WTC11 (cell line): ENCODE measurements around the gene PCSK5.

ENCODE experiments used
- CREB1 ChIP-seq: sonication (generic); formaldehyde crosslinking; IDR thresholded peaks from 2 replicates; pipeline ENCODE4 v1.8.0; 2023; ENCODE audit warnings: mild to moderate bottlenecking, missing genetic modification reagents
- CTCF ChIP-seq: fragments of 200-600 bp; IDR thresholded peaks from 2 replicates; pipeline ENCODE4 v1.8.0; 2022; ENCODE audit warnings: antibody characterized with exemption
- E2F5 ChIP-seq: sonication (generic); formaldehyde crosslinking; IDR thresholded peaks from 2 replicates; pipeline ENCODE4 v1.8.1; 2022; ENCODE audit warnings: mild to moderate bottlenecking, moderate library complexity, missing genetic modification reagents
- ELF4 ChIP-seq: sonication (generic); formaldehyde crosslinking; IDR thresholded peaks from 2 replicates; pipeline ENCODE4 v1.8.1; 2022; ENCODE audit warnings: low read depth, mild to moderate bottlenecking, moderate library complexity, missing genetic modification reagents
- ESRRA ChIP-seq: sonication (generic); formaldehyde crosslinking; IDR thresholded peaks from 2 replicates; pipeline ENCODE4 v1.8.1; 2022; ENCODE audit warnings: mild to moderate bottlenecking, missing genetic modification reagents, borderline replicate concordance
- FOXP1 ChIP-seq: sonication (generic); formaldehyde crosslinking; IDR thresholded peaks from 2 replicates; pipeline ENCODE4 v1.8.0; 2022; ENCODE audit warnings: missing genetic modification reagents, mild to moderate bottlenecking, moderate library complexity, borderline replicate concordance
- GABPB1 ChIP-seq: sonication (generic); formaldehyde crosslinking; IDR thresholded peaks from 2 replicates; pipeline ENCODE4 v1.8.1; 2023; ENCODE audit warnings: mild to moderate bottlenecking, missing genetic modification reagents
- MAX ChIP-seq: sonication (generic); formaldehyde crosslinking; IDR thresholded peaks from 2 replicates; pipeline ENCODE4 v1.8.0; 2022; ENCODE audit warnings: mild to moderate bottlenecking, missing genetic modification reagents
- NFYB ChIP-seq: sonication (generic); formaldehyde crosslinking; conservative IDR thresholded peaks from 2 replicates; pipeline ENCODE4 v1.8.0; 2022; ENCODE audit warnings: low read depth, missing genetic modification reagents
- NR3C1 ChIP-seq: sonication (generic); formaldehyde crosslinking; conservative IDR thresholded peaks from 2 replicates; pipeline ENCODE4 v1.8.1; 2023; ENCODE audit warnings: low read depth, mild to moderate bottlenecking, missing genetic modification reagents
- SP1 ChIP-seq: sonication (generic); formaldehyde crosslinking; conservative IDR thresholded peaks from 2 replicates; pipeline ENCODE4 v1.8.1; 2022; ENCODE audit warnings: missing genetic modification reagents
- TCF7 ChIP-seq: sonication (generic); formaldehyde crosslinking; IDR thresholded peaks from 2 replicates; pipeline ENCODE4 v1.8.0; 2022; ENCODE audit warnings: mild to moderate bottlenecking, low read depth, missing genetic modification reagents, moderate library complexity
- ZNF121 ChIP-seq: sonication (generic); formaldehyde crosslinking; IDR thresholded peaks from 2 replicates; pipeline ENCODE4 v1.8.0; 2023; ENCODE audit warnings: missing genetic modification reagents
- ZNF317 ChIP-seq: sonication (generic); formaldehyde crosslinking; IDR thresholded peaks from 2 replicates; pipeline ENCODE4 v1.8.1; 2023; ENCODE audit warnings: low read depth, mild to moderate bottlenecking, moderate library complexity, missing genetic modification reagents, borderline replicate concordance

- TF ChIP-seq CTCF (no peak), NFYB (CRISPR knock-in tag) (no peak), E2F5 (no peak), ELF4 (CRISPR knock-in tag) (no peak), ESRRA (CRISPR knock-in tag) (no peak), MAX (CRISPR knock-in tag) (no peak), TCF7 (CRISPR knock-in tag) (no peak), SP1 (no peak), CREB1 (CRISPR knock-in tag) (no peak), ZNF121 (CRISPR knock-in tag) (no peak), FOXP1 (CRISPR knock-in tag) (no peak), ZNF317 (CRISPR knock-in tag) (no peak), NR3C1 (CRISPR knock-in tag) (no peak), GABPB1 (no peak)
Measured at GRCh38 chr9:76269789-76270188, 379.3 kb downstream of the PCSK5 start.
